T-cell (primary cell): Measurements from ENCODE around the gene SLC66A1. TPM values are rescaled to one million over a fixed set of nuclear protein-coding genes. Genes with fewer than 3 reads are reported as not detected.

Experiments used
- ATAC-seq, 4 experiments: fragments of 200-7000 bp in 3 of 4; fragments of 150-1000 bp in 1 of 4; cut with Tn5 transposase; replicated peaks in 1 of 4; 1 replicate in 3 of 4; 2 replicates in 1 of 4; pipeline ENCODE4 v1.10.0; 2021; ENCODE audit warnings: moderate library complexity in 3 of 4, mild to moderate bottlenecking in 2 of 4, moderate number of reproducible peaks in 1 of 4
- CTCF ChIA-PET, 2 donors: fragments of 300-600 bp; sonication (Branson Sonifier 250); formaldehyde crosslinking; loops; one replicate each; lab custom pipeline; 2022; ENCODE audit warnings: antibody characterized with exemption in 2 of 2; lab: Charles Lee
- POLR2A ChIA-PET, 2 donors: fragments of 300-600 bp; sonication (Branson Sonifier 250); formaldehyde crosslinking; loops; one replicate each; lab custom pipeline; 2022; ENCODE audit warnings: antibody characterized with exemption in 2 of 2; lab: Charles Lee
- DNase-seq, 35 experiments: peaks; one replicate each; pipeline versions ENCODE4 v3.0.0 to v3.0.0-alpha.2; 2013 to 2023
- H3K27ac ChIP-seq: one replicate; pipeline ENCODE4 v1.5.1; 2013; ENCODE audit warnings: low read length
- H3K27me3 ChIP-seq, 2 experiments: replicated peaks in 1 of 2; 1 replicate in 1 of 2; 2 replicates in 1 of 2; pipeline versions ENCODE4 v1.6.1 to v1.7.0; 2013; ENCODE audit warnings: low read length in 1 of 2, mixed read lengths in 1 of 2; ENCODE audit not compliant: control insufficient read depth in 2 of 2, insufficient read depth in 2 of 2; ENCODE audit errors: extremely low read depth in 1 of 2
- H3K36me3 ChIP-seq, 2 donors: 1 replicate in 1 of 2; 2 replicates in 1 of 2; pipeline versions ENCODE4 v1.6.1 to v1.7.0; 2013; ENCODE audit warnings: low read length in 1 of 2; ENCODE audit not compliant: control insufficient read depth in 2 of 2, insufficient read depth in 1 of 2; ENCODE audit errors: extremely low read depth in 1 of 2
- H3K4me1 ChIP-seq, 2 experiments: 1 replicate in 1 of 2; 2 replicates in 1 of 2; pipeline versions ENCODE4 v1.6.1 to v1.7.0; 2013; ENCODE audit warnings: low read length in 2 of 2, mixed read lengths in 1 of 2; ENCODE audit not compliant: insufficient read depth in 2 of 2, control insufficient read depth in 1 of 2; ENCODE audit errors: extremely low read depth in 1 of 2
- H3K4me3 ChIP-seq, 2 donors: 1 replicate in 1 of 2; 2 replicates in 1 of 2; pipeline versions ENCODE4 v1.5.1 to v1.7.0; 2013; ENCODE audit warnings: mild to moderate bottlenecking in 2 of 2, low read length in 1 of 2, moderate library complexity in 1 of 2; ENCODE audit not compliant: control insufficient read depth in 1 of 2; ENCODE audit errors: extremely low read depth in 1 of 2
- H3K9me3 ChIP-seq: 2 replicates; pipeline ENCODE4 v1.7.0; 2013
- H3K27ac Mint-ChIP-seq, 2 donors: one replicate each; pipeline ENCODE4 v1.8.0; 2020 to 2021; ENCODE audit warnings: mild to moderate bottlenecking in 2 of 2, mixed read lengths in 2 of 2
- H3K27me3 Mint-ChIP-seq, 2 donors: one replicate each; pipeline ENCODE4 v1.8.0; 2021 to 2022; ENCODE audit warnings: mixed read lengths in 2 of 2
- H3K36me3 Mint-ChIP-seq: one replicate; pipeline ENCODE4 v1.8.0; 2021; ENCODE audit warnings: mixed read lengths
- H3K4me1 Mint-ChIP-seq, 3 donors: one replicate each; pipeline ENCODE4 v1.8.0; 2020 to 2022; ENCODE audit warnings: mixed read lengths in 3 of 3, mild to moderate bottlenecking in 1 of 3
- H3K4me3 Mint-ChIP-seq, 3 donors: one replicate each; pipeline ENCODE4 v1.8.0; 2020 to 2022; ENCODE audit warnings: mild to moderate bottlenecking in 3 of 3, mixed read lengths in 3 of 3, moderate library complexity in 3 of 3
- H3K9me3 Mint-ChIP-seq, 3 donors: one replicate each; pipeline ENCODE4 v1.8.0; 2020 to 2022; ENCODE audit warnings: mixed read lengths in 3 of 3
- WGBS: methylation state at CpG from one replicate; pipeline ENCODE4 v1.1.5; 2013; ENCODE audit warnings: missing lambda C conversion rate; ENCODE audit not compliant: insufficient coverage; 5-methylcytosine and 5-hydroxymethylcytosine counted together
- total RNA-seq, 35 experiments: library from RNA in 6 of 35; stranded (reverse) in 6 of 35; fragments of 120-200 nt in 1 of 35; gene quantifications; one replicate each; pipeline versions ENCODE4 v1.2.1 to v1.2.4 and lab custom pipeline; 2013 to 2026

The SLC66A1 gene
- total RNA-seq, 5 donors from 2014 or later (not counting 1 experiment from before 2014, with no cell fraction given) = 3.5 to 8.1 (median 7.1) TPM

- Mint-ChIP-seq H3K27ac (peak overlapping the region in 1 of 2 donors; percentile 39), H3K9me3 (no peaks in the 10 kb centered on the region), H3K27me3 (no peaks in the 10 kb centered on the region), H3K4me1 (no peaks in the 10 kb centered on the region), H3K4me3 (no peak overlapping the region), H3K36me3 (peaks cover 40% of the 10 kb centered on the region)
- H3K4me3 ChIP-seq = no peak overlapping the region
- POLR2A ChIA-PET = no interaction called here
- ATAC-seq (no peak), DNase-seq (no peak)
- peaks cover 34 to 83% of the 10 kb centered on the region in 2 donors for H3K36me3 ChIP-seq
- H3K4me1 ChIP-seq = no peaks in the 10 kb centered on the region
- 98% methylated on average over 10 of the region's 15 CpGs for WGBS
- no peaks in the 10 kb centered on the region for H3K27me3 ChIP-seq
- no peak overlapping the region for H3K27ac ChIP-seq
- H3K9me3 ChIP-seq = no peaks in the 10 kb centered on the region
- CTCF ChIA-PET = no interaction called here
These were observed 36.5 kb downstream of the SLC66A1 start for GRCh38 chr1:19348441-19349198.

DNA sequence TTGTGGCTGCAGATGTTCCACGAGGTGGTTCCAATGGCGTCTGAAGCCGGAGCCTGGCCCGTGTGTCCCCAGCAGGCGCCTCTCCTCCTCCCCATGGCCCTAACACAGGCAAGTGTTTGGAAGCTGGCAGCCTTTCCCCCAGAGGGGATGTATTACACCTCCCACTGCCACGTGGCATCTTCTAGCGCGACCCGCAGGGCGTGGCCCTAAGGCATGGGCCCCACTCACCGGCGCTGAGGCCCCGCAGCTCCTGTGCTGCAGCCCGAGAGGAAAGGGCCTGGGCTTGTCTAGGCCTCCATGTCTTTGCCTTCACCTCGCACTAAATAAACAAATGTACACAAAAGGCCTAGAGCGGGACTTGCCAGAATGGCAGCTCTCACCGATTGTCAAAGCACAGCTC, 37.9 kb downstream of the SLC66A1 start:
- CTCF ChIA-PET = no interaction called here
- peaks cover 29 to 83% of the 10 kb centered on the region in 2 donors for H3K36me3 ChIP-seq
- Mint-ChIP-seq H3K4me3 (no peak overlapping the region), H3K27ac (no peak overlapping the region), H3K9me3 (no peaks in the 10 kb centered on the region), H3K36me3 (peaks cover 37% of the 10 kb centered on the region), H3K4me1 (no peaks in the 10 kb centered on the region), H3K27me3 (no peaks in the 10 kb centered on the region)
- ATAC-seq (no peak), DNase-seq (no peak)
- H3K9me3 ChIP-seq = no peaks in the 10 kb centered on the region
- no peak overlapping the region for H3K27ac ChIP-seq
- H3K27me3 ChIP-seq = no peaks in the 10 kb centered on the region
- no peaks in the 10 kb centered on the region for H3K4me1 ChIP-seq
- WGBS = 99% methylated on average over 10 of the region's 17 CpGs
- H3K4me3 ChIP-seq = no peak overlapping the region
- POLR2A ChIA-PET = no interaction called here

DNA sequence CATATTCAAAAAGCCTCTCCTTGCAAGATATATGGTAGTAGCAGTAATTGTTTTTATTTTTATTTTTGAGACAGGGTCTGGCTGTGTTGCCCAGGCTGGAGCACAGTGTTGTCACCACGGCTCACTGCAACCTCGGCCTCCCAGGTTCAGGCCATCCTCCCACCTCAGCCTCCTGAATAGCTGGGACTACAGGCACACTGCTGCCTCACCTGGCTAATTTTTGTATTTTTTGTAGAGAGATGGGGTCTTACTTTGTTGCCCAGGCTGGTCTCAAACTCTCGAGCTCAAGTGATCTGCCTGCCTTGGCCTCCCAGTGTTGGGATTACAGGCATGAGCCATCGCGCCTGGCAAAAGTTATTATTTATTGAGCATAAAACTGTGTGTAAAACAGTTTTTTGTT, 38.4 kb downstream of the SLC66A1 start:
- CTCF ChIA-PET = no interaction called here

GRCh38 chr1:19351873-19352272, 39.7 kb downstream of the SLC66A1 start:
- H3K36me3 Mint-ChIP-seq = peaks cover 38% of the 10 kb centered on the region
- Histone ChIP-seq H3K4me3 (no peak overlapping the region), H3K27me3 (no peaks in the 10 kb centered on the region), H3K4me1 (no peaks in the 10 kb centered on the region), H3K27ac (no peak overlapping the region), H3K9me3 (no peaks in the 10 kb centered on the region), H3K36me3 (peaks cover 22 to 90% of the 10 kb centered on the region in 2 donors)
- no peak overlapping the region for H3K4me3 Mint-ChIP-seq
- POLR2A ChIA-PET = interaction anchor here in 1 of 2 donors (0.5 to 0.6 kb wide), 3 partner anchors 290 to 967 kb away, joined by 3 to 12 read pairs (median 3); no protein-coding TSS in a partner anchor
- peak overlapping the region in 1 of 2 donors; percentile 22 for H3K27ac Mint-ChIP-seq
- H3K4me1 Mint-ChIP-seq = no peaks in the 10 kb centered on the region
- WGBS = 96% methylated on average over 9 of the region's 10 CpGs
- no peak for ATAC-seq
- DNase-seq = no peak
- CTCF ChIA-PET = no interaction called here
- no peaks in the 10 kb centered on the region for H3K27me3 Mint-ChIP-seq
- no peaks in the 10 kb centered on the region for H3K9me3 Mint-ChIP-seq

More for the DNA sequence above, 38.4 kb downstream of the SLC66A1 start:
- WGBS = no CpG with 5 or more reads among the region's 5 CpGs
- H3K27me3 Mint-ChIP-seq = no peaks in the 10 kb centered on the region
- ATAC-seq = no peak
- no peaks in the 10 kb centered on the region for H3K4me1 Mint-ChIP-seq
- H3K36me3 Mint-ChIP-seq = peaks cover 38% of the 10 kb centered on the region
- POLR2A ChIA-PET = no interaction called here
- no peak overlapping the region for H3K4me3 Mint-ChIP-seq
- no peaks in the 10 kb centered on the region for H3K27me3 ChIP-seq
- H3K27ac Mint-ChIP-seq = no peak overlapping the region
- no peak for DNase-seq
- peaks cover 25 to 83% of the 10 kb centered on the region in 2 donors for H3K36me3 ChIP-seq
- no peak overlapping the region for H3K27ac ChIP-seq
- H3K4me1 ChIP-seq = no peaks in the 10 kb centered on the region
- no peaks in the 10 kb centered on the region for H3K9me3 Mint-ChIP-seq
- no peaks in the 10 kb centered on the region for H3K9me3 ChIP-seq
- H3K4me3 ChIP-seq = no peak overlapping the region

GRCh38 chr1:19352839-19353238, 40.7 kb downstream of the SLC66A1 start:
- no peaks in the 10 kb centered on the region for H3K9me3 ChIP-seq
- WGBS = 94% methylated on average over 14 of the region's 14 CpGs
- POLR2A ChIA-PET = no interaction called here

GRCh38 chr1:19353596-19353995, 41.5 kb downstream of the SLC66A1 start:
- Histone ChIP-seq H3K27me3 (no peaks in the 10 kb centered on the region), H3K36me3 (peaks cover 22 to 84% of the 10 kb centered on the region in 2 donors), H3K4me1 (no peaks in the 10 kb centered on the region), H3K9me3 (no peaks in the 10 kb centered on the region), H3K4me3 (no peak overlapping the region), H3K27ac (no peak overlapping the region)
- DNase-seq (no peak), ATAC-seq (no peak)
- Mint-ChIP-seq H3K4me3 (no peak overlapping the region), H3K36me3 (peaks cover 44% of the 10 kb centered on the region), H3K27ac (no peak overlapping the region), H3K27me3 (no peaks in the 10 kb centered on the region), H3K4me1 (peaks cover 0 to 3% (median 0%) of the 10 kb centered on the region in 3 donors), H3K9me3 (no peaks in the 10 kb centered on the region)
- WGBS = 98% methylated on average over 6 of the region's 8 CpGs
- POLR2A ChIA-PET = no interaction called here
- CTCF ChIA-PET = interaction anchor here (0.9 to 1.0 kb wide), 2 partner anchors 9 to 10 kb away, joined by 3 read pairs; no protein-coding TSS in a partner anchor

More at GRCh38 chr1:19352839-19353238, 40.7 kb downstream of the SLC66A1 start:
- ATAC-seq = no peak
- Mint-ChIP-seq H3K4me3 (no peak overlapping the region), H3K9me3 (no peaks in the 10 kb centered on the region), H3K27me3 (no peaks in the 10 kb centered on the region), H3K36me3 (peaks cover 44% of the 10 kb centered on the region), H3K4me1 (no peaks in the 10 kb centered on the region), H3K27ac (no peak overlapping the region)
- Histone ChIP-seq H3K36me3 (peaks cover 21 to 88% of the 10 kb centered on the region in 2 donors), H3K4me3 (no peak overlapping the region), H3K4me1 (no peaks in the 10 kb centered on the region), H3K27ac (no peak overlapping the region), H3K27me3 (no peaks in the 10 kb centered on the region)
- CTCF ChIA-PET = no interaction called here
- no peak for DNase-seq
